H9 (cell line): ENCODE measurements around the gene ZSCAN5A. TPM values are rescaled to one million over a fixed set of nuclear protein-coding genes. Genes with fewer than 3 reads are reported as not detected.

Experiments used
- DNase-seq: peaks from one replicate; pipeline ENCODE4 v3.0.0-alpha.2; 2017
- H2AFZ ChIP-seq: one replicate; pipeline ENCODE4 v1.6.1; 2013; ENCODE audit warnings: mild to moderate bottlenecking, low read length, control low read depth, moderate library complexity
- H2AK5ac ChIP-seq: 2 replicates; pipeline ENCODE4 v1.6.1; 2013; ENCODE audit warnings: low read length, control low read depth, mixed read lengths; ENCODE audit not compliant: insufficient read length
- H2BK120ac ChIP-seq: one replicate; pipeline ENCODE4 v1.6.1; 2013; ENCODE audit warnings: low read depth, mild to moderate bottlenecking, low read length, control low read depth, inconsistent platforms; ENCODE audit not compliant: poor library complexity, severe bottlenecking
- H2BK12ac ChIP-seq: 2 replicates; pipeline ENCODE4 v1.6.1; 2013; ENCODE audit warnings: low read length, control low read depth, mixed read lengths, low read depth; ENCODE audit not compliant: insufficient read length
- H2BK15ac ChIP-seq: 2 replicates; pipeline ENCODE4 v1.6.1; 2013; ENCODE audit warnings: low read depth, low read length, control low read depth
- H2BK20ac ChIP-seq: one replicate; pipeline ENCODE4 v1.6.1; 2013; ENCODE audit warnings: low read depth, mild to moderate bottlenecking, low read length, control low read depth, inconsistent platforms; ENCODE audit not compliant: poor library complexity, severe bottlenecking
- H2BK5ac ChIP-seq: 2 replicates; pipeline ENCODE4 v1.6.1; 2013; ENCODE audit warnings: low read length, control low read depth, mixed read lengths; ENCODE audit not compliant: insufficient read length
- H3K14ac ChIP-seq: 2 replicates; pipeline ENCODE4 v1.6.1; 2013; ENCODE audit warnings: low read length, control low read depth; ENCODE audit not compliant: insufficient read depth
- H3K18ac ChIP-seq: 2 replicates; pipeline ENCODE4 v1.6.1; 2013; ENCODE audit warnings: low read depth, mild to moderate bottlenecking, mixed read lengths, low read length, control low read depth; ENCODE audit not compliant: insufficient read length
- H3K23ac ChIP-seq: 2 replicates; pipeline ENCODE4 v1.6.1; 2013; ENCODE audit warnings: low read length, control low read depth, mixed read lengths, low read depth; ENCODE audit not compliant: insufficient read length
- H3K23me2 ChIP-seq: 2 replicates; pipeline ENCODE4 v1.6.1; 2013; ENCODE audit warnings: low read depth, mild to moderate bottlenecking, mixed read lengths, low read length, control low read depth; ENCODE audit not compliant: insufficient read length, poor library complexity, severe bottlenecking
- H3K27ac ChIP-seq: 2 replicates; pipeline ENCODE4 v1.5.1; 2013; ENCODE audit warnings: low read length, control low read depth, mixed read lengths, low read depth; ENCODE audit not compliant: insufficient read length
- H3K27me3 ChIP-seq: 2 replicates; pipeline ENCODE4 v1.6.1; 2013; ENCODE audit warnings: low read length, control low read depth, inconsistent platforms; ENCODE audit not compliant: insufficient read depth
- H3K4ac ChIP-seq: 2 replicates; pipeline ENCODE4 v1.6.1; 2013; ENCODE audit warnings: low read depth, mild to moderate bottlenecking, control low read depth, inconsistent platforms, low read length, moderate library complexity
- H3K4me1 ChIP-seq: 2 replicates; pipeline ENCODE4 v1.6.1; 2013; ENCODE audit warnings: low read length, control low read depth, inconsistent platforms; ENCODE audit not compliant: insufficient read depth
- H3K4me2 ChIP-seq: 2 replicates; pipeline ENCODE4 v1.6.1; 2013; ENCODE audit warnings: low read length, control low read depth, mixed read lengths; ENCODE audit not compliant: insufficient read length, insufficient read depth
- H3K56ac ChIP-seq: 2 replicates; pipeline ENCODE4 v1.6.1; 2013; ENCODE audit warnings: low read depth, mild to moderate bottlenecking, mixed read lengths, low read length, control low read depth; ENCODE audit not compliant: insufficient read length
- H3K79me1 ChIP-seq: 2 replicates; pipeline ENCODE4 v1.6.1; 2013; ENCODE audit warnings: low read depth, mild to moderate bottlenecking, moderate library complexity, low read length, control low read depth, inconsistent platforms; ENCODE audit not compliant: insufficient read depth, poor library complexity, severe bottlenecking
- H3K79me2 ChIP-seq: 2 replicates; pipeline ENCODE4 v1.6.1; 2013; ENCODE audit warnings: low read length, control low read depth, inconsistent platforms; ENCODE audit not compliant: insufficient read depth
- H3K9ac ChIP-seq: 2 replicates; pipeline ENCODE4 v1.6.1; 2013; ENCODE audit warnings: low read length, control low read depth, mixed read lengths; ENCODE audit not compliant: insufficient read length; ENCODE audit errors: extremely low read depth
- H3K9me3 ChIP-seq: one replicate; pipeline ENCODE4 v1.6.1; 2013; ENCODE audit warnings: low read depth, low read length, inconsistent platforms; ENCODE audit not compliant: control insufficient read depth
- H3T11ph ChIP-seq: one replicate; pipeline ENCODE4 v1.6.1; 2013; ENCODE audit warnings: mild to moderate bottlenecking, low read length, control low read depth, inconsistent platforms
- H4K20me1 ChIP-seq: one replicate; pipeline ENCODE4 v1.6.1; 2013; ENCODE audit not compliant: control insufficient read depth, insufficient read length, insufficient read depth
- H4K5ac ChIP-seq: 2 replicates; pipeline ENCODE4 v1.6.1; 2013; ENCODE audit warnings: low read depth, mild to moderate bottlenecking, mixed read lengths, low read length, control low read depth; ENCODE audit not compliant: insufficient read length
- H4K8ac ChIP-seq: replicated peaks from 2 replicates; pipeline ENCODE4 v1.6.1; 2013; ENCODE audit warnings: low read length, control low read depth, mixed read lengths, low read depth; ENCODE audit not compliant: insufficient read length
- H4K91ac ChIP-seq: 2 replicates; pipeline ENCODE4 v1.6.1; 2013; ENCODE audit warnings: low read depth, mild to moderate bottlenecking, moderate library complexity, mixed read lengths, low read length, control low read depth; ENCODE audit not compliant: insufficient read length
- H3K27ac Mint-ChIP-seq, 3 experiments: 2 replicates in 2 of 3; 3 replicates in 1 of 3; pipeline ENCODE4 v1.8.0; 2020 to 2021; ENCODE audit warnings: mixed read lengths in 3 of 3, mild to moderate bottlenecking in 1 of 3, moderate library complexity in 1 of 3
- H3K27me3 Mint-ChIP-seq: 2 replicates; pipeline ENCODE4 v1.8.0; 2021; ENCODE audit warnings: low read depth, mild to moderate bottlenecking, moderate library complexity, mixed read lengths
- H3K36me3 Mint-ChIP-seq, 3 experiments: 2 replicates in 2 of 3; 3 replicates in 1 of 3; pipeline ENCODE4 v1.8.0; 2020 to 2021; ENCODE audit warnings: low read depth in 3 of 3, mixed read lengths in 3 of 3; ENCODE audit not compliant: insufficient read depth in 1 of 3
- H3K4me1 Mint-ChIP-seq, 2 experiments: 2 replicates each; pipeline ENCODE4 v1.8.0; 2020; ENCODE audit warnings: mixed read lengths in 2 of 2
- H3K4me3 Mint-ChIP-seq, 2 experiments: 2 replicates in 1 of 2; 3 replicates in 1 of 2; pipeline ENCODE4 v1.8.0; 2020 to 2021; ENCODE audit warnings: mild to moderate bottlenecking in 2 of 2, mixed read lengths in 2 of 2, moderate library complexity in 1 of 2
- H3K9me3 Mint-ChIP-seq, 2 experiments: 2 replicates in 1 of 2; 3 replicates in 1 of 2; pipeline ENCODE4 v1.8.0; 2020; ENCODE audit warnings: mild to moderate bottlenecking in 2 of 2, mixed read lengths in 2 of 2, moderate library complexity in 1 of 2
- WGBS: extraction: QIAGEN DNeasy Blood & Tissue Kit; methylation state at CpG from one replicate; pipeline ENCODE4 v1.1.7; 2013; ENCODE audit warnings: missing lambda C conversion rate, low lambda C conversion rate, mixed read lengths; ENCODE audit not compliant: insufficient read length; ENCODE audit errors: extremely low coverage; 5-methylcytosine and 5-hydroxymethylcytosine counted together
- total RNA-seq: library from RNA; stranded (reverse); gene quantifications from 2 replicates; pipeline ENCODE4 v1.2.1, GENCODE V29; 2021
- TF ChIP-seq, protein P1 (sequence below): fragments of 200-600 bp; sonication (generic); conservative IDR thresholded peaks from 3 replicates; pipeline ENCODE4 v1.8.0; 2021; ENCODE audit warnings: antibody characterized with exemption, mild to moderate bottlenecking

Gene ZSCAN5A
- total RNA-seq, 1 experiment from 2014 or later = 12.5 TPM

DNA sequence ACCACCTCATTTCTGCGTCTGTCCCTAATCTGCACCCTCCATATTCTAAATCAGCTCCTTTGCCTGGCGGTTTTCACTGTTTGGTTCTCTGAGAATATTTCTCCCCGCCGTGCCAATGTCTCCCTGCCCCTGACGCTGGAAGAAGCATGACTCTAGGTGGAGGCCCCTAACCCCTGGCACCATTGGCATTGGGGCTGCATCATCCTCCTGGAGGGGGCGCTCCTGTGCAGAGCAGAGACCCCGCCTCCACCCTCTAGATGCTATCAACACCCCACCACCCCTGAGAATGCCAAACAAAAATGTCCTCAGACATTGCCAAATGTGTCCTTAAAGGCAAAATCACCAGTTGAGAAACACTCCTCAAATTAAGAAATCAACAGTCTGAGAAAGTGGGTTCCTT, 123.5 kb downstream of the ZSCAN5A start:
- no peaks in the 10 kb centered on the region for H3K36me3 Mint-ChIP-seq

More for the DNA sequence above, 123.5 kb downstream of the ZSCAN5A start:
- no peak overlapping the region for H2BK12ac ChIP-seq
- no peak overlapping the region for H3T11ph ChIP-seq
- no peaks in the 10 kb centered on the region for H3K79me2 ChIP-seq
- no peak overlapping the region for H3K14ac ChIP-seq
- H3K4ac ChIP-seq = no peak overlapping the region
- H3K4me1 ChIP-seq = no peaks in the 10 kb centered on the region
- H2BK15ac ChIP-seq = no peak overlapping the region
- TF ChIP-seq, protein P1, sequence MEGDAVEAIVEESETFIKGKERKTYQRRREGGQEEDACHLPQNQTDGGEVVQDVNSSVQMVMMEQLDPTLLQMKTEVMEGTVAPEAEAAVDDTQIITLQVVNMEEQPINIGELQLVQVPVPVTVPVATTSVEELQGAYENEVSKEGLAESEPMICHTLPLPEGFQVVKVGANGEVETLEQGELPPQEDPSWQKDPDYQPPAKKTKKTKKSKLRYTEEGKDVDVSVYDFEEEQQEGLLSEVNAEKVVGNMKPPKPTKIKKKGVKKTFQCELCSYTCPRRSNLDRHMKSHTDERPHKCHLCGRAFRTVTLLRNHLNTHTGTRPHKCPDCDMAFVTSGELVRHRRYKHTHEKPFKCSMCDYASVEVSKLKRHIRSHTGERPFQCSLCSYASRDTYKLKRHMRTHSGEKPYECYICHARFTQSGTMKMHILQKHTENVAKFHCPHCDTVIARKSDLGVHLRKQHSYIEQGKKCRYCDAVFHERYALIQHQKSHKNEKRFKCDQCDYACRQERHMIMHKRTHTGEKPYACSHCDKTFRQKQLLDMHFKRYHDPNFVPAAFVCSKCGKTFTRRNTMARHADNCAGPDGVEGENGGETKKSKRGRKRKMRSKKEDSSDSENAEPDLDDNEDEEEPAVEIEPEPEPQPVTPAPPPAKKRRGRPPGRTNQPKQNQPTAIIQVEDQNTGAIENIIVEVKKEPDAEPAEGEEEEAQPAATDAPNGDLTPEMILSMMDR = peak; percentile 54
- H2AFZ ChIP-seq = no peak overlapping the region
- H3K9me3 ChIP-seq = no peaks in the 10 kb centered on the region
- no peaks in the 10 kb centered on the region for H3K27me3 ChIP-seq
- H3K79me1 ChIP-seq = no peaks in the 10 kb centered on the region
- H3K18ac ChIP-seq = no peak overlapping the region
- Mint-ChIP-seq H3K4me1 (no peaks in the 10 kb centered on the region), H3K27me3 (peaks cover 12% of the 10 kb centered on the region), H3K27ac (no peak overlapping the region), H3K9me3 (peaks cover 0 to 44% of the 10 kb centered on the region in 2 experiments; a peak in 2 of 5 replicates), H3K4me3 (no peak overlapping the region)
- H3K23me2 ChIP-seq = no peaks in the 10 kb centered on the region
- H4K91ac ChIP-seq = no peak overlapping the region
- H2BK120ac ChIP-seq = no peak overlapping the region
- H2BK5ac ChIP-seq = no peak overlapping the region
- H4K20me1 ChIP-seq = no peaks in the 10 kb centered on the region
- no peak overlapping the region for H2AK5ac ChIP-seq
- no peak overlapping the region for H3K9ac ChIP-seq
- H4K5ac ChIP-seq = no peak overlapping the region
- no peak overlapping the region for H2BK20ac ChIP-seq
- no CpG with 5 or more reads among the region's 7 CpGs for WGBS
- no peak for DNase-seq
- H4K8ac ChIP-seq = no peak overlapping the region
- H3K56ac ChIP-seq = no peak overlapping the region
- H3K4me2 ChIP-seq = no peak overlapping the region
- H3K23ac ChIP-seq = no peak overlapping the region
- no peak overlapping the region for H3K27ac ChIP-seq
